GM18499 (cell line): Measurements from ENCODE around the gene IQCK.
"Not testable (repeated sequence)": the region's sequence is repeated elsewhere in the genome, so short reads cannot be mapped to it uniquely, and the experiment has no call there.

Experiments
- ATAC-seq: cut with Tn5 transposase; IDR thresholded peaks from one replicate; pipeline ENCODE4 v1.9.1; 2021; ENCODE audit warnings: moderate number of reproducible peaks; ENCODE audit not compliant: insufficient read depth, unreplicated experiment

IQCK gene

GRCh38 chr16:19784183-19784736 lies 66.2 kb downstream of the IQCK start:
- ATAC-seq, result no peak

DNA sequence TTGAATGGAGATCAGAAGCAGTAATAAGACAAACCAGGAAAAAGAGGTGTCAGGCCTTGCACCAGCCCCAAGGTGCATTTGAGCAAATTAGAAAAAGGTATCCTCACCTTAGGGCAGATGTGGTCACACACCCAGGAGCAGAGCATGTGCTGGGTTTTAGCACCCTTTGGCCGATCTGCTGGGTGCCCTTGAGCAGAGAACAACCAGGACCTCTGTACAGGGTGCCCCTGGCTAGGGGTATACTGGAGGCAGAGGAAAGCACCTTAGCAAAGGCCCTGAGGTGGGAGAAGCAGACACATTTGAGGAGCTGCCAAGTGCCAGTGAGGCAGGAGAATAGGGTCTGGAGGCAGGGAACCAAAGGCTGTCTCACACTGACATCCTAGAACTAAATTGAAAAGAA lies 67.0 kb downstream of the IQCK start:
- ATAC-seq, result no peak

DNA sequence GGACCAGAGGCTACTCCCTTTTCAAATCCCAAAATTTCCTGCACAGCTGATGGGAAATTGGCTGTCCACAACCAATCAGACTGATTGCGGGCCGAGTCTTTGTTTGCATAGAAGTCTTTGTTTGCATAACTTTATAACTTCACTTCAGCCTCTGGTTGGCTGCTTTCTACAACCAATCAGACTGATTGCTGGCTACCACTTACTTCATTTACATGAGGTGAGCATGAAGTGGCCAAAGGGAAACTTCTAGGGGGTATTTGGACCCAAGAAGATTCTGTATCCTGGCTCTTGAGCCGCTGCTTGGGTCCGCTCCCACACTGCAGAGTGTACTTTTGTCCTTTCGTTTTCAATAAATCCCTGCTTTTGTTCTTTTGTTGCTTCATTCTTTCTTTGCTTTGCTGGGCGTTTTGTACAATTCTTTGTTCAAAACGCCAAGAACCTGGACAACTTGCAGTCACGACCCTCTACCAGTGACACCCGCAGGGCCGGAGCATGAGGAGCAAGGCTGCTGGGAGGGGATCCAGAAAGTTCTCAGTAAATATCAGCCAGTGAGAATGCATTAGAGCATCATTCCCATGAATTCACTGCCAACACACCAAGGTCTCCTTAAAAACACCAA lies 67.5 kb downstream of the IQCK start:
- ATAC-seq, result no peak

GRCh38 chr16:19801369-19801768 lies 83.3 kb downstream of the IQCK start:
- ATAC-seq, result not testable (repeated sequence)

GRCh38 chr16:19801824-19802223 lies 83.8 kb downstream of the IQCK start:
- not testable (repeated sequence) for ATAC-seq

DNA sequence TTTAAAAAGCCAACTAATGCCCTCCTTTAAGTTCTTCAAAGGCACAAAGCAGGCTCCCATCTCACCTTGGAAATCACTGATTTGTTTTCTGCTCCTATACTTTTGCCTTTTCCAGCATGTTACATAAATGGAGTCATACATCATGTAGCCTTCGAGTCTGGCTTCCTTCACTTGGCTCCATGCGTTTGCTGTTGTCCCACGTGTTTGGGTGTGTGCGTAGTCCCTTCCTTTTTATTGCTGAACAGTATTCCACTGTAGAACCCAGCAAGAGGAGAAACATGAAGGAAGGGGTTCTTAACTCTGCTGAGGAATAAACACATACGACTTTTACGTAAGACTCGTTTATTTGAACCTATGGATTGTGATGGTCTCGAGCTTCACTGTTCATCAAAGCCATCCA lies 84.5 kb downstream of the IQCK start:
- ATAC-seq, result no peak

- no peak for ATAC-seq
Observed at GRCh38 chr16:19804538-19805323, 86.7 kb downstream of the IQCK start.

- no peak for ATAC-seq
Observed at GRCh38 chr16:19805459-19806162, 87.5 kb downstream of the IQCK start.

- ATAC-seq, result no peak
Observed at GRCh38 chr16:19808061-19808641, 90.1 kb downstream of the IQCK start.

DNA sequence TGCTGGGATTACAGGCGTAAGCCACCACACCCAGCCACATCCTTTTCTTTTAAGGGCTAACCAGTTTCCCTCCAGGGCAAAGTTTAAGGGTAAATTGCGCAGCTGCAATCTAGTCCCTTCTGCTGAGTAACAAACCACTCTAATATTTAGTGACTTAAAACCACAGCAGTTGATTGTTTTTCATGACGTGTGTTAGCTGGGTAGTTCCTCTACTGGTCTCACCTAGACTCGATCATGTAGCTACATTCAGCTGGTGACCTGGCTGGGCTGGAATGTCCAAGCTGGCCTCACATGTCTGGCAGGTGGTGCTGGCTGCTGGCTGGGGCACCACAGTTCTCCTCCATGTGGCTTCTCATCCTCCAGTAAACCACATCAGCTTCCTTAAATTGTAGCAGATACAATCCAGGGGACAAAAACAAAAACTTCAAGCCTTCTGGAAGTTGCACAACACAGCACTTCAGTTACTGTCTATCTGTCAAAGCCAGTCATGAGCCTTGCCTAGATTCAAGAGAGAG lies 91.1 kb downstream of the IQCK start:
- ATAC-seq, result no peak

- ATAC-seq, result no peak
Observed at GRCh38 chr16:19809693-19810092, 91.6 kb downstream of the IQCK start.

- ATAC-seq, result no peak
Observed at GRCh38 chr16:19810817-19811731, 93.0 kb downstream of the IQCK start.

DNA sequence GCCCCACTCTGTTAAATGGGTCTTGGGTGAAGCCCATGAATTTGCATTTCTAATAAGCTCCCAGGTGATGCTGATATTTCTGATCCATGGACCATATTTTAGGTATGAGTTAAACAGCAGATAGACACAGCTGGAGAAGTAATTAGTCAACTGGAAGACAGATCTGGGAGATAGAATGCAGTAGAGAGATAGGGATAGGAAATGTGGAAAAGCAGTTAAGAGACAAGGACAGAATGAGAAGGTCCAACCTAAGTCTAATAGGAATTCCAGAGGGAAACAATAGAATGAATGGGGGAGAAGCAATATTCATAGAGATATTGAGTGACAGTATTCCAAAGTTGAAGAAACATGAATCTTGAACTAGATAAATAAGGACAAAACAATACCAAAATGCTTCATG lies 94.9 kb downstream of the IQCK start:
- ATAC-seq, result no peak

- no peak for ATAC-seq
Observed at GRCh38 chr16:19815418-19815817, 97.3 kb downstream of the IQCK start.

GRCh38 chr16:19817122-19817521 lies 99.1 kb downstream of the IQCK start:
- no peak for ATAC-seq

DNA sequence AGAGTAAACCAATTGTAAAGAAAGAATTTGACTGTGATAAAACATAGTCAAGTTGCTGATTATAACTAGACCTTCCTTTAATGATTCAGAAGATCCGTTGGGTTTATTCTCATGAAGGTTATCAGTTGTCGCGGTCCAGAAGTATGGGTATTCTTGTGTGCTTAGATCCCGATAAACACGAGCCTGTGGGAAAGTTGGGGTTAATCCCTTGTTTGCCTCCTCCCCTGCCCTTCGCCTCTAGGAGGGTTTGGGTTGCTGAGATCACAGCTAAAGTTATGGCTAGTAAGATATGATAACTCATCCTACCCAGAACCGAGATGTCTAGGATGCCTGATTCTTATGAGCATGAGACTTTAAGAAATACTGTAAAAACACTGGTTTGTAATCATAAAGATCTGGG lies 99.8 kb downstream of the IQCK start:
- no peak for ATAC-seq

GRCh38 chr16:19822533-19822932 lies 104.5 kb downstream of the IQCK start:
- ATAC-seq, result no peak

DNA sequence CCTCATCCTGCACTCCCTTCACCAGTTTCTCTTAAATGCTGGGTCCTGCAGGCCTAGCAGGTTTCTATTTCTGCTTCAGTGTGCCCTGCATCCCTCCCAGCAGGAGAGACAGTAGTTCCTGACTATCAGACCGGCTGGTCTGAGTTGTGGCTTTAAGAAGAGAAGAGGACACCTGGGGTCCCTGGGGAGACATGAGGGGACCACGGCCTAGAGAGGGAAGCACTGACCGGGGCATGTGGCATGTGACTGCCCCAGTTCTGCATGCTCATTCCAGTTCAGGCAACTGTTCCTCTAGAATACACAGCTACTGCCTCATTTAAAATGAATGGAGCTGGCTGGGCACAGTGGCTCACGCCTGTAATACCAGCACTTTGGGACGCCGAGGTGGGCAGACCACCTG lies 105.3 kb downstream of the IQCK start:
- no peak for ATAC-seq

- no peak for ATAC-seq
Observed at GRCh38 chr16:19824216-19824615, 106.1 kb downstream of the IQCK start.
